Raji (cell line): ENCODE data around the gene MRPS16.

ENCODE experiments used
- POLR2A ChIP-seq: IDR thresholded peaks from 2 replicates; pipeline ENCODE4 v1.6.1; 2011; ENCODE audit warnings: low read depth, low read length, control low read depth; ENCODE audit not compliant: insufficient read depth

Gene MRPS16

GRCh38 chr10:73217628-73218027, 34.8 kb downstream of the MRPS16 start:
- no peak for TF ChIP-seq POLR2A

GRCh38 chr10:73215749-73216148, 36.7 kb downstream of the MRPS16 start:
- TF ChIP-seq POLR2A = no peak

- no peak for TF ChIP-seq POLR2A
Observed at GRCh38 chr10:73211106-73211811, 41.2 kb downstream of the MRPS16 start.

- TF ChIP-seq POLR2A = no peak
Observed at GRCh38 chr10:73210395-73211105, 41.9 kb downstream of the MRPS16 start.

GRCh38 chr10:73209705-73210104, 42.7 kb downstream of the MRPS16 start:
- TF ChIP-seq POLR2A = no peak

DNA sequence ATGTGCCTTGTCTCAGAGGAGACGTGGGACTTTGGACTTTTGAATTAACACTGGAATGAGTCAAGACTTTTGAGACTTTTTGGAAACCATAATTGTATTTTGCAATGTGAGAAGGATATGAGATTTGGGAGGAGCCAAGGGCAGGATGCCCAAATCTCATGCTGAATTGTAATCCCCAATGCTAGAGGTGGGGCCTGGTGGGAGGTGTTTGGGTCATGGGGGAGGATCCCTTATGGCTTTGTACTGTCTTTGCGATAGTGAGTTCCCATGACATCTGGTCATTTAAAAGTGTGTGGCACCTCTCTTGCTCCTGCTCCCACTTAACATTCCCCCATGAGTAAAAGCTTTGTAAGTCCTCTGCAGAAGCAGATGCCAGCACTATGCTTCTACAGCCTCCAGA, 44.6 kb downstream of the MRPS16 start:
- no peak for TF ChIP-seq POLR2A

DNA sequence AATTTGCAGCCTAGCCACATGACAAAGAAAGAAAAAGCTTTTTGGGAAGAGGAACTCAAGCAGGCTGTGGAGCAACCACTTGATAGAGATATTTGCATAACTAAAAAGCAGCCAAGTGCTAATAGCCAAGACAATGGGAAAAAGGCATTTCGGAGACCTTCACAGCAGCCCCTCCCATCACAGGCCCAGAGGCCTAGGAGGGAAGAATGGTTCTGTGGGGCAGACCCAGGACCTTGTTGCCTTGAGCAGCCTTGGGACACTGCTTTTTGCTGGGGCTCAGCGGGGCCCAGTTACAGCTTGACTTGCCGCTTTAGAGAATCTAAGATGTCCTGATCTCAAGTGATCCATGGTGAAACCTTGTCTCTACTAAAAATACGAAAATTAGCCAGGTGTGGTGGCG, 46.1 kb downstream of the MRPS16 start:
- no peak for TF ChIP-seq POLR2A

GRCh38 chr10:73205890-73206289, 46.6 kb downstream of the MRPS16 start:
- TF ChIP-seq POLR2A = no peak

DNA sequence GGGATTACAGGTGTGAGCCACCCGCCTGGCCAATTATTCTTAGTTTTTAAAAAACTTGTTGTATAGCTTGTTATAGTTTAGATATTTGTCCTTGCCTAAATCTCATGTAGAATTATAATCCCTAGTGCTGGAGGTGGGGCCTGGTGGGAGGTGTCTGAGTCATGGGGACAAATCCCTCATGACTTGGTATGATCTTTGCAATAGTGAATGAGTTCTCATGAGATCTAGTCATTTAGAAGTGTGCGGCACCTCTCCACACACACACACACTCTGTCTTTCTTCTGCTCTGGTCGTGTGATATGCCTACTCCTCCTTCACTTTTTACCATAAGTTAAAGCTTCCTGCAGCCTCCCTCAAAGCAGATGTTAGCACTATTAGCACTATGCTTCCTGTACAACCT, 47.4 kb downstream of the MRPS16 start:
- no peak for TF ChIP-seq POLR2A
